IPS DF 4.7 (cell line): ENCODE data around the gene ZNF248.
"Not testable (repeated sequence)": the region's sequence is repeated elsewhere in the genome, so short reads cannot be mapped to it uniquely, and the experiment has no call there.

Source experiments
- DNase-seq: peaks from one replicate; pipeline ENCODE4 v3.0.0-alpha.2; 2013; ENCODE audit warnings: low spot score; ENCODE audit errors: extremely low read depth

ZNF248 gene

DNA sequence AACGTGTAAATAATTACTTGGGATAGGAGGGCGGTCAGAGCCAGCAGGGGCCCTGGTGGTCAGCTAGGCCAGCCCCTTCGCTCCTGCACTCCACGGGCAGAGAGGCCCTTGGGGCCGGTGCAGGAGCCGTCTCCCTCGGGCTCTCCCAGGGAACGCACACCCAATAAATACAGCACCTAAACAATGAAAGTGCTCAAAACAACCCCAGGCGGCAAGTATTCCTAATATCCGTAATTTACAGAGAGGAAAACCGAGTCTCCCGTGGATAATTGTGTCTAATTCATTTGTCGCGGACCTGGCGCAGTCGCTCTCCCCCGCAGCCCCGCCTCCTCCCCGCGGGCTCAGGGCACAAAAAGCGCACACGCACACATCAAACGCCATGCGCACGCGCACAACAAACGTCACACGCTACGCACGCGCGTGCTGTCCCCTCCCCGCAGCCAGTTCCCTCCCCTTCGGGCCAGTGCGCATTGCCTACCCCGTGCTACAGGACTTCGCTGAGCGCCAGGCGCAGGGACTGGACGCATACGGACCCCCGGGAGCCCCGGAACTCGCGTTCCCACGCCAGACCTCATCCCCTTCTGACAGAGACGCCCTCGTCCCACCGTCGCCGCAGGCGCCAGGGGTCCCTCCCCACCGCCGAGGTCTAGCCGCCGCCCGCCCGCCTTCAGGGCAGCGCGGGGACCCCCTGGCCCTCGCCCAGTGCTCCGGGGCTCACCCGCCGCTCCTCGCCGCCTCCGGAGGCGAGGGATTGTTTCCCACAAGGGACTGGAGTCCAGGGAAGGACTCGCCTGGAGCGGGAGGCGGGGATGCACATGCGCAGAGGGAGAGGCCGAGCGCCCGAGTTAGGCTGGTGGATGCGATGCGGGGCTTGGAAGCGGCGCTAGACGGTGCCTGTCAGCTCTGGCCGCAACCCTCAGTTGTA is at the start of gene ZNF248:
TSS of gene ZNF248 (minus strand) at position 324 of the 925 bp plus-strand sequence. CDS start 1,300 bp downstream, outside the sequence.
- peak; percentile 80 for DNase-seq

DNA sequence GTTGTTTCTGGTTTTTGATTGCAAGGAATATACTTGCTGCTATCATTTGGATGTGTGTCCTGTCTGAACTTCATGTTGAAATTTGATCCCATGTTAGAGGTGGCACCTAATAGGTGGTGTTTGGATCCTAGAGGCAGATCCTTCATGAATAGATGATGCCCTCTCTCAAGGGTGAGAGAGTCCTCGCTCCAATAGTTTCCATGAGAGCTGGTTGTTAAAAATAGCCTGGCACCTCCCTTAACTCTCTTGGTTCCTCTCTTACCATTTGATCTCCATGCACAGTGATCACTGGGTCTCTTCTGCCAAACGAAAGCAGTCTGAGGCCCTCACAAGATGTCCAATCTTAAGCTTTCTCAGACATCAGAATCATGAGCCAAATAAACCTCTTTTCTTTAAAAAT is 49.0 kb upstream of the ZNF248 start:
- DNase-seq: no peak

DNA sequence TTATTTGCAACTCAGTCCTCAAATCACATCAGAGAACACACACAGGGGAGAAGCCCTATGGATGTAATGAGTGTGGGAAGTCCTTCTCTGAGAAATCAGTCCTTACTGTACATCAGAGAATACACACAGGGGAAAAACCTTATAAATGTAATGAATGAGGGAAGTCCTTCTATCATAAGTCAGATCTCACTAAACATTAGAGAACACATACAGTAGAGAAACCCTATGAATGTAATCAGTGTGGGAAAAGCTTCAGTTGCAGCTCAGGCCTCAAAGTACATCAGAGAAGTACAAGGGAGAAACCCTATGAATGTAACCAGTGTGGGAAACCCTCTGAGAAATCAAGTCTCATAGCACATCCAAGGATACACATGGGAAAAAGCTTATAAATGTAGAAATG is 39.0 kb upstream of the ZNF248 start:
- no peak for DNase-seq

DNA sequence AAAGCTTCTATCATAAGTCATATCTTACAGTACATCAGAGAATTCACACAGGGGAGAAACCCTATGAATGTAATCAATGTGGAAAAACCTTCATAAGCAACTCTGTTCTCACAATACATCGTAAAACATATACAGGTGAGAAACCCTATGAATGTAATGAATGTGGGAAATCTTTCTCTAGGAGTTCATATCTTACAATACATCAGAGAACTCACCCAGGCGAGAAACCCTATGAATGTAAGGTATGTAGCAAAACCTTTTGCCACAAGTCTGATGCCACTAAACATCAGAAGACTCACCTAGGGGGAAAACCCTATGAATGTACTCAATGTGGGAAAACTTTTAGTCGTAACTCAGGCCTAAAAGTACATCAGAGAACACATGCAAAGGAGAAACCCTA is 38.3 kb upstream of the ZNF248 start:
- DNase-seq: no peak

DNA sequence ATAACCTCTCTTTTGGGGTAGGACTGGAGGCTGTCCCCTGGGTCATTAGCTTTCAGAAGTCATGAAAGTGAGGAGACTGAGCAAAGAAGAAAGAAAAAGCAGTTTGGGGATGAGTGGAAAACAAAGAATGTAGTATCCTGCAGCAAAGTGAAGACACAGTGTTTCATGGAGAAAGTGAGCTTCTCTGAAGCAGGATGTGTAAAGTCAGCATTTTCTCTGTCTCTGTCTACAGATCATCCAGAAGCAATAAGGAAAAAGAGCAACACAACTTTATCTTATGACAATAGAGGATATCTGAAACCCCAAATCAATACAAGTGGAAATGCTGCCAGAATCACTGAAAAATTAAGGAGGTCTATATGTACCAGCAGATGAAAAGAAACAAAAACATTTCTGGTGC is 28.4 kb upstream of the ZNF248 start:
- no peak for DNase-seq

DNA sequence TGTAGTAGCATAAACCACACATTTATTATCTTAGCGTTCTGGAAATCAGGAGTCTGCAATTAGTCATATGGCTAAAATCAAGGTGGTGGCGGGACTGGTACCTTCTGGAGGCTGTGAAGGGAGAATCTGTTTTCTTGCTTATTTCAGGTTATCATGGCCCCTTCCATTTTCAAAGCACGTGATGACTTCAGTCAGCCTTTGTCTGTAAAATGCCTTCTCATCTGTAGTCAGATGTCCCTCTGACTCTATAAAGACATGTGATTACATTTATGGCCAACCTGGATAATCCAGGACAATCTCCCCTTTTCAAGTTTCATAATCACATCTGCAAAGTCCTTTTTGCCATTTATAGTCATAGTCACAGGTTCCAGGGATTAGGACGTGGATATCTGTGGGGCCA is 15.5 kb upstream of the ZNF248 start:
- no peak for DNase-seq

DNA sequence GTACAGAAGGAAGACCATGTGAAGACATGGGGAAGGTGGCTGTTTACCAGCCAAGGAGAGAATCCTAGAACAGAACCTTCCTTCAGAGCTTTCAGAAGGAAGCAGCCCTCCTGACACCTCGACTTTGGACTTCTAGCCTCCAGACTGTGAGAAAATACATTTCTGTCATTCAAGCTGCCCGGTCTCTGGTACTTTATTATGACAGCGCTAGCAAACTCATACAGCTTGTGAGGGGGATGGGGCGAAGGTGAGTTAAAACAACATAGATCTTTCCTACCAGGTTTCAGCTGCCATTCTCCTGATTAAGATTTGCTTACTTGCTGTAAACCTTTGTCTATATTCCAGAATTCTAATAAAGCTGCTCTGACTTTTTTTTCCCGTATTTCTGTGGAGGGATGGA is 14.9 kb upstream of the ZNF248 start:
- DNase-seq: no peak

DNA sequence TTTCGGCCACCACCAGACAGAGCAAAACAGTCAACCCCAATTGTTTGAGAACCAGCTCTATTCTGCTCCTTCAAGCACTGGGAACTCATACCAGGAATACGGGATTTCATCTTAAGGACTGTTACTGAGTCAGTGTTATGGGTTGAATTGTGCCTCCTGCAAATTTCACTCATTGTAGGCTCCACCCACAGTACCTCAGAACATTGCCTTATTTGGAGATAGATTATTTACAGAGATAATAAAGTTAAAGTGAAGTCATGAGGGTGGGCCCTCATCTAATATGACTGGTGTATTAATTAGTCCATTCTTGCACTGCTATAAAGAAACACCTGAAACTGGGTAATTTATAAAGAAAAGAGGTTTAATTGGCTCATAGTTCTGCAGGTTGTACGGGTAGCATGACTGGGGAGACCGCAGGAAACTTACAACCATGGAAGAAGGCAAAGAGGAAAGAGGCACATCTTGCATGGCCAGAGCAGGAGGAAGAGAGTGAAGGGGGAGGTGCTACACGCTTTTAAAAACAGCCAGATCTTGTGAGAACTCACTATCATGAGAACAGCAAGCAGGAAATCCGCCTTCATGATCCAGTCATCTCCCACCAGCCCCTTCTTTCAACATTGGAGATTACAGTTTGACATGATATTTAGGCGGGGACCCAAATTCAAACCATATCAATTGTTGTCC is 14.3 kb upstream of the ZNF248 start:
- no peak for DNase-seq

DNA sequence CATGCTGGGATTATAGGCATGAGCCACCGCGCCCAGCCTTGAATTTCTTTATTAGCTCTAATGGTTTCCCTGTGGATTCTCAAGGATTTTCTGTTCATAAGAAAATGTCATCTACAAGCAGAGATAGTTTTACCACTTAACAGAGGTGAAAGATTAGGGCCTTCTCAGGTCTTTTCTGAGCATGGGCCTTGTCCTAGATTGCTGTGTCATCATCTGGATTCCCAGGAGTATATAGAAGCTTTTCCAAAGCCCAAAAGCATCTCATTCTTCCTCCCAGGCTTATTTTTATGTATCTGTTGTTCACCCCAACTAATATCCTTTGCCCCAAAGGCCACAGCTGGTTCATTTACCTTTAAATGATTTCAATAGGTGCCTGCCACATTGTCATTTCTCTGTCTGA is 13.7 kb upstream of the ZNF248 start:
- no peak for DNase-seq

DNA sequence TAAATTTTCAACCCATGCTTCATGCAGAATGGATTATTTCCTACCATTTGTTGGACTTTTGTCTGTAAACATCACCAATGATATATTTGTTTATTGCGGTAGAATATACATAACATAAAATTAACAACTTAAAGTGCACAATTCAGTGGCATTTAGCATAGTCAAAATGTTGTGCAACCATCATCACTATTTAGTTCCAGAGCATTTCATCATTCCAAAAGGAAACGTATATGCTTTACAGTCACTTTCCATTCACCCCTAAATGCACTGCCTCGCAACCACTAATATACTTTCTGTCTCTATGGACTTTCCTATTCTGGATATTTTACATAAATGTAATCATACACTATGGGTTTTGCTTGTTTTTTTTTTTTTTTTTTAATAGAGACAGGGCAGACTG is 11.4 kb upstream of the ZNF248 start:
- DNase-seq: no peak

DNA sequence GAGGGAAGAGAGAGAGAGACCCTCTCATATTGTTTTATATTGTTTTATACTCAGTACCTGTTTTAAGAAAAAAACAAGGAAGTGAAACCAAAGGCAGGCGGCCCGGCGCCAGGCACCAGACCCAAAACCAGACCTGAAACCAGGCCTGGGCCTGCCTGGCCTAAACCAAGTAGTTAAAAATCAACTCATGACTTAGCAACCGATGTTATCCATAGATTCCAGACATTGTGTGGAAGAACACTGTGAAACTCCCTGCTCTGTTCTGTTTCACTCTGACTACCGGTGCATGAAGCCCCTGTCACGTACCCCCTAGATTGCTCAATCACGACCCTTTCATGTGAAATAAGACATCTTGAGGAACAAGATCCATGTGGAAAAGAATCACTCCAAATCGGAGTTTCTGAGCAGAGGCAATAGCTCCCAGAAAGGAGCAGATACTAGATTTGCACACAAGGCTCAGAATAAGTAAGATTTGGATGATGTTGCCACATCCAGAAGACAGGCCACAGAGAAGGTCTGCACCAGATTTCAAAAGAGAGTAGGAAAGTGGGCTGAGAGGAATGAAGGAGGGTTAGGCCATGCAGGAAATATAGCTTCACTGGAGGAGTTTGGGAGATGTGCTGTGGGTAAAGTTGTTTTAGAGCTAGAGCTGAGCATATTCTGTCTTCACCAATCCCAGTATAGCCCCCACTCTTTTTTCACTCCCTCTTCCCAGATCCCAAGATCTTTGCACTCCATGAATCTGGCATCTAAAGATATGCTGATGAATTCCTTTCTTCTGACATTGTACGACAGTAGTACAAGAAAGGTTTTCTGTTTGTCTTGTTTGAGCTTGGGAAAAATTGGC is 8.8 kb upstream of the ZNF248 start:
- no peak for DNase-seq

DNA sequence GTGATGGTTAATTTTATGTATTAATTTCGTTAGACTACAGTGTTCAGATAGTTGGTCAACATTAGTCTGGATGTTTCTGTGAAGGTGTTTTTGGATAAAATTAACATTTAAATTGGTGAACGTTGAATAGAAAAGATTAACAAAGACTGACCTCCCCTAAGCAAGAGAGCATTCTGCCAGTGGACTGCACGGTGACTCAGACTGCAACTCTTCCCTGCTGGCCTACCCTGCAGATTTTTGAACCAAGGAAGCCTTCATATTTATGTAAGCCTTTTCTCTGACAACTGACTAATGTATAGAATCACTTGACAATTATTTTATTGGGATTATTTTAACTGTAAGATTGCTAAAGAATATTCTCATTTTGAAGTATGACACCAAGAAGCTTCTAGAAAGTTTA is 7.9 kb upstream of the ZNF248 start:
- no peak for DNase-seq

DNA sequence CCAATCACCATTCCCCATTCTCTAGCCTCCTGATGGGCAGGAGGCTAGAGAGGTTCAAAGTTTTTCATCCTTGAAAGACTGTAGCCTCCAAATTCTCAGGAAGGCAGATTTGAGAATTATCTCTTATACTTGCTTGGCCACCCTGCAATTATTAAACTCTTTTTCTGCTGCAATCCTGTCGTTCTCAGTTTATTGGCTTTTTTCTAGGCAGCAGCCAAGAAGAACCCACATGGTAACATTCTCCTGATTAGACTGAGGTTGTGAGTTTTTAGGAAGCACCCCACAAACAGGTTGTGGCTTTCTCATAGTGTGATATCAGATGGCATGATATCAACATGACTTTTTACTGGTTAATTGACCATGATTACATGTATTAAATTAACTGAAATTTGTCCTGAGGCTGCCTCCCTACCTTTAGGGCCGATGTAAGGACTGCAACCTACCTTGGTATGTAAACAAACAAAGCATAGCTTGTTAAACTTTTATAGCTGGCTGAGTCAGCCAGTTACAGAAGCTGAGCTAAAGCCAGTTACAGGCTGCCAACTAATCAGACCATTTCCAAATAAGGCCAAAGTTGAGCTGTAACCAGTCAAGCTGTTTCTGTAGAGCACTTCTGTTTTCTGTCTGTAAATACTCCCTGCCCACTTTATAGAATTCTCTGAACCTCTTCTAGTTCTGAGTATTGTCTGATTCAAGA is 3.2 kb upstream of the ZNF248 start:
- no peak for DNase-seq

DNA sequence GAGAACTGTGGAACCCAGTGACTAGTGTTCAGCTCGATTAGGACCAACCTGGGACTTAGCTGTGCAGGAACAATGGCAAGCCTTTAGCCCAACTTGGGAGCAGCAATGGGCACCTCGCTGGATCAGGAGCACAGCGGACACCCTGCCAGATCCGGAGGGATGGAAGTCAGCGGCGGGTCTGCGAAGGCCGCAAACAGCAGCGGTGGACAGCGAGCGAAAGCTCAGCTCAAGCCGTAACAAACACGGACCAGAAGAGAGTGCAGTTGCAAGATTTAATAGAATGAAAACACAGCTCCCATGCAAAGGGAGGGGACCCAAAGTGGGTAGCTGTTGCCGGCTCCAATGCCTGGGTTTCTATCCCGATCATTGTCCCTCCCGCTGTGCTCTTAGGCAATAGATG is 1.9 kb upstream of the ZNF248 start:
- DNase-seq: not testable (repeated sequence)

DNA sequence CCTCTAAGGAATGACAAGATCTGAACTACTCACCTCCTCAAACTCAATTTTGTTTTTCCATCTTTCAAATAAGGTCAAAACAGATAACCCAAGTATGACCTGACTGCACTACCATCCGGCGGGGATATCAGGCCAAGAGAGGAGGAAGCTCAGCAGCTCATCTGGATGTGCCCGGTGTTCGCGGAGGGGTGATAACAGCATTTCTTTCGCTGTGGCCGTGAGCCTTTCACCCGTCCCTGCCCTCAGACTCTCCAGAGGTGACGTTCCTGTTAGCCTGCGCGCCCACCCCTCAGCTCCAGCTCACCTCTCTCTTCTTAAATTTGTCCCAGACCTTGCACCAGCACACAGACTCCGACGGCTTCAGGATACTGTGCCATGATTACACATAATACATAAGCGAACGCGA is 526 bp downstream of the ZNF248 start:
- no peak for DNase-seq

DNA sequence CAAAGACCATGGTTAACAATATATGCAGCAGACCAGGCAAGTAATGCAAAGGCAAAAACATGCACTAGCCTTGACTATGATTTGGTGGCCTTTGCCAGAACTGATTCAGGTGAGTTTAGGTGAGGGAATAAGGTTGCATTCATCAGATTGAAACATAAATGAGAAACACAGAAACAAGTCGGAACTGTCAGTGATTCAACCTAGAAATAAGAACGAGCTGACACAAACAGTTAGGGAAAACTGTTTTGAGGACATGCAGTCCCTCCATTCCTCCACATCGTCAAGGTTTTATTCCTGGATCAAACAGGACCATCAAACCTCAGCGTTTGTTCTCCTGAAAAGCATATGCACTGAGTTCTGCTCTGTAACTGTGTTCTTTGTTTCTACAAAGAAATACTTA is 1.8 kb downstream of the ZNF248 start:
- DNase-seq: no peak

DNA sequence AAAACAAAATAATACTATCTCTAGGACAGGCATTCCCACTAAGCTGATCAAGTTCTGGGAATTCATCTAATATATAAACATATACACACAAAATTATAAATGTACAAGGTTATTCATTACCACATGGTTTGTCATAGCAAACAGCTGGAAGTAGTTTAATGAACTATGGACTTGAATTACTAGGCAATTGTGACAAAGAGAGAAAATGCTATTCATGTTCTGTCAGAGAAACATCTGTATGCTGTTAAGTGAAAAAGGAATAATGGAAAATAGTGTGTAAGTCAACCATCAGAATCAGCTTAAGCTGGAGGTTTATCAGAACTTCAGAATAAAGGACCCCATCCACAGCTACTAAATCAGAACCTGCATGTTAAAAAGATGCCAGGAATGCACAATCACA is 2.8 kb downstream of the ZNF248 start:
- no peak for DNase-seq

DNA sequence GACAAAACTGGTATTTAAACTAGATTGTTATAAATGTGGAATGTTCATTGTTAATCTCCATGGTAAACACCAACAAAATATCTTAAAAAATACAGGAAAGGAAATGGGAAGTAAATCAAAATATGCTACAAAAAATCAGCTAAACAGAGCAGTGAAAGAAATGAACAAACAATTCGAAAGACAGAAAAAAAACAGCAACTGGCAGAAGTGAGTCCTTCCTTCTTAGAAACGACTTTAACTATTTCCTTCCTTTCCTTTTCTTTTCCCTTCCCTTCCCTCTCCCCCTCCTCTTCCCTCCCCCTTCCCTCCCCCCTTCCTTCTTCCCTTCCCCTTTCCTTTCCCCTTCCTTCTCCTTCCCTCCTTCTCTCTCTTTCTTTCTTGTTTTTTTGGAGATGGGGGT is 12.8 kb downstream of the ZNF248 start:
- DNase-seq: no peak

DNA sequence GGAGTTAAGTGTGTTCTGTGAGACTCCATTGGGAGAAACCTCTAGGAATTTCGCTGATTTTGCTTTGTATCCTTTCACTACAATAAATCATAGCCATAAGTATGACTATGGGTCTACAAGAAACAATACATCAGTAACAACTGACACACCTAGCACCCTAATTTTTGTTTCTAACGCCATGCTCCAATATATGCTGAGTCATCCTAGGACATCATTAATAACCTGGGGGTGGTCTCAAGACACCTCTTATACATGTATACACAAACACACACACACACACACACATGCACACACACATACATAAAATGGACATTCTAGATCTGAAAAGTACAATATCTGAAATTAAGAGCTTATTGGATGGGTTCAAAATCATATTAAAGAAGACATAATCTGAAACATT is 18.2 kb downstream of the ZNF248 start:
- DNase-seq: no peak

DNA sequence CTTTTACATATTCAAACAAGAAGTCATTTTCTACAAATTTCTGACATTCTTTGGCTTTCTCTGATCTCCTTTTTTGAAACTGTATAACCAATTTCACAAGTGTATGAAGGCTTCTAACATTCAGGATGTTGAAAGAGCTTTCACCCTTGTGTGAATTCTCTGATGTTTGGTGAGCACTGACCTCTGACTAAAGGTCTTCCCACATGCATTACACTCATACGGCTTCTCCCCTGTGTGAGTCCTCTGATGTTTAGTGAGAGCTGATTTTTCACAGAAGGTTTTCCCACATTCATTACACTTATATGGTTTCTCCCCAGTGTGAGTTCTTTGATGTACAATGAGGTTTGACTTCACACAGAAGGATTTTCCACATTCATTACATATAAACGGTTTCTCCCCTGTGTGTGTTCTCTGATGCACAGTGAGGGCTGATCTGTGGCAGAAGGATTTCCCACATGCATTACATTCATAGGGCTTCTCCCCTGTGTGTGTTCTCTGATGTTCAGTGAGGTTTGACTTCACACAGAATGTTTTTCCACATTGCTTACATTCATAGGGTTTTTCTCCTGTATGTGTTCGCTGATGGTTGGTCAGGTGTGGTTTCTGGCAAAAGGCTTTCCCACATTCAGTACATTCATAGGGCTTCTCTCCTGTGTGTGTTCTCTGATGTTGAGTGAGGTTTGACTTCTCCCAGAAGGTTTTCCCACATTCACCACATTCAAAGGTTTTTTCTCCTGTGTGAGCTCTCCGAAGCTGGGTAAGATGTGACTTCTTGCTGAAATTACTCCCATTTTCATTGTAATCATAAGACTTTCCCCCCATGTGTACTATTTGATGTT is 25.7 kb downstream of the ZNF248 start:
- no peak for DNase-seq
